OCI-M2 (cell line): ENCODE measurements around the gene PCDHGA3.
"Not testable (repeated sequence)": the region's sequence is repeated elsewhere in the genome, so short reads cannot be mapped to it uniquely, and the experiment has no call there.

Source experiments
- DNase-seq: peaks from one replicate; lab custom pipeline; 2025; ENCODE audit not compliant: unreplicated experiment; lab: John Stamatoyannopoulos, UW

PCDHGA3 gene

DNA sequence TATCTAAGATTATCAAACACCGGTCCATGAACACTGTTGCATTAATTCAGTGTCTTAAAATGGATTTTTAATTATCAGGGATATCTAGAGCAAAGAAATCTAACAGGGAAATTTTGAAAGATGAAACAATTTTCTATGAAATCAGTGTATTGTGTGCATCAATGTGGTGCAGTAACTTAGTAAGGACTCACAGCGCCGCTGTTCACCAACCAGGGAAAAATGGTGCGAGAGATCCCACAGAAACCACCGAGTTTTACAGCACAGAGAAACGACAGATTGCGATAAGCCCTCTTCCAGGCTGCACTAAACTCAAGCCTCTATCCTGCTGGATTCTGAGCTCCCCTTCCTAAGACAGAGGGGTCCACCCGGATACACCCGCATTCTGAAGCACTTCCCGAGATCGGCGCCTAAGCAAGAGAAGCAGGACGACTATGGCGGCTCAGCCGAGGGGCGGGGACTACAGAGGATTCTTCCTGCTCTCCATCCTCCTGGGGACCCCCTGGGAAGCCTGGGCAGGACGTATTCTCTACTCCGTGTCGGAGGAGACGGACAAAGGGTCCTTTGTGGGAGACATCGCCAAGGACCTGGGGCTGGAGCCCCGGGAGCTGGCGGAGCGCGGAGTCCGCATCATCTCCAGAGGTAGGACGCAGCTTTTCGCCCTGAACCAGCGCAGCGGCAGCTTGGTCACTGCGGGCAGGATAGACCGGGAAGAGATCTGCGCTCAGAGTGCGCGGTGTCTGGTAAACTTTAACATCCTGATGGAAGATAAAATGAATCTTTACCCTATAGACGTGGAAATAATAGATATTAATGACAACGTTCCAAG lies 39.1 kb downstream of the PCDHGA3 start, which contains the start of gene PCDHGA7:
Gene PCDHGA7, plus strand, starts transcription at position 274 of the 826 bp plus-strand sequence. Its CDS starts 158 bp downstream, at position 432.
- DNase-seq, result no peak

DNA sequence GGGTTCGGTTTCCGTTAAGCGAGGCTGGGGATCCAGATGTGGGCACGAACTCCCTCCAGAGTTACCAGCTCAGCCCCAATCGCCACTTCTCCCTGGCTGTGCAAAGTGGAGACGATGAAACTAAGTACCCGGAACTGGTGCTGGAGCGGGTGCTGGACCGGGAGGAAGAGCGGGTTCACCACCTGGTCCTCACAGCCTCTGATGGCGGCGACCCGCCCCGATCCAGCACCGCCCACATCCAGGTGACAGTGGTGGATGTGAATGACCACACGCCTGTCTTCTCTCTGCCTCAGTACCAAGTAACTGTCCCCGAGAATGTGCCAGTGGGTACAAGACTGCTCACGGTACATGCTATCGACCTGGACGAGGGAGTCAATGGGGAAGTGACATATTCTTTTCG lies 39.7 kb downstream of the PCDHGA3 start:
- no peak for DNase-seq

DNA sequence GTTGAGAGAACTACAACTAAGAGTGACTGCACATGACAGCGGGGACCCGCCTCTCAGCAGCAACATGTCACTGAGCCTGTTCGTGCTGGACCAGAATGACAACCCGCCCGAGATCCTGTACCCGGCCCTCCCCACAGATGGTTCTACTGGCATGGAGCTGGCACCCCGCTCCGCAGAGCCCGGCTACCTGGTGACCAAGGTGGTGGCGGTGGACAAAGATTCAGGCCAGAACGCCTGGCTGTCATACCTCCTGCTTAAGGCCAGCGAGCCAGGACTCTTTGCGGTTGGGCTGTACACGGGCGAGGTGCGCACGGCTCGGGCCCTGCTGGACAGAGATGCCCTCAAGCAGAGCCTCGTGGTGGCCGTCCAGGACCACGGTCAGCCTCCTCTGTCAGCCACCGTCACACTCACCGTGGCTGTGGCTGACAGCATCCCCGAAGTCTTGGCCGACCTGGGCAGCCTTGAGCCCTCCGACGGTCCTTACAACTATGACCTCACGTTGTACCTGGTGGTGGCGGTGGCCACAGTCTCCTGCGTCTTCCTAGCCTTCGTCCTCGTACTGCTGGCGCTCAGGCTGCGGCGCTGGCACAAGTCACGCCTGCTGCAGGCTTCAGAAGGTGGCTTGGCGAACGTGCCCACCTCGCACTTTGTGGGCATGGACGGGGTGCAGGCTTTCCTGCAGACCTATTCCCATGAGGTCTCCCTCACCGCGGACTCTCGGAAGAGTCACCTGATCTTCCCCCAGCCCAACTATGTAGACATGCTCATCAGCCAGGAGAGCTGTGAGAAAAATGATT lies 41.0 kb downstream of the PCDHGA3 start:
- no peak for DNase-seq

DNA sequence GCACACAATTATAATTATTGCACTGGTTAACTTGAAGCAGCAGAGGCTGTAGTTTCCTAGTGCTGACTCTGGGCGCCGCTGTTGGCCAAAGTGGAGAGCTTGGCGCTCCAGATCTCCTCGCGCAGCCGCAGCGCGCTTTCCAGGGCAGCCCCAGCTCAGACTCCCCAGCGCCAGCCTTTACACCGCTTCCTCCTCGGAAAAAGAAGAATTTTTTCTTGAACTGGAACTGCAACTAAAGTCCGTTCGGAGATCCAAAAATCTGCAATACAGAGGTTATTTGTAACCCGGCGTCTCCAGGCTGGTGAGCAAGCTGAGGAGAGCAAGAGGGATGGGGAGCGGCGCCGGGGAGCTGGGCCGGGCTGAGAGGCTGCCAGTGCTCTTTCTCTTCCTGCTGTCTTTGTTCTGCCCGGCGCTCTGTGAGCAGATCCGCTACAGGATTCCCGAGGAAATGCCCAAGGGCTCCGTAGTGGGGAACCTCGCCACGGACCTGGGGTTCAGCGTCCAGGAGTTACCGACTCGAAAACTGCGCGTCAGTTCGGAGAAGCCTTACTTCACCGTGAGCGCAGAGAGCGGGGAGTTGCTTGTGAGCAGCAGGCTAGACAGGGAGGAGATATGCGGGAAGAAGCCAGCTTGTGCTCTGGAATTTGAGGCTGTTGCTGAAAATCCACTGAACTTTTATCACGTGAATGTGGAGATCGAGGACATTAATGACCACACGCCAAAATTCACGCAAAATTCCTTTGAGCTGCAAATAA lies 44.1 kb downstream of the PCDHGA3 start, which contains the start of gene PCDHGB4:
Gene PCDHGB4, plus strand, starts transcription at position 142 of the 755 bp plus-strand sequence. Its CDS starts 187 bp downstream, at position 329.
- DNase-seq, result not testable (repeated sequence)

DNA sequence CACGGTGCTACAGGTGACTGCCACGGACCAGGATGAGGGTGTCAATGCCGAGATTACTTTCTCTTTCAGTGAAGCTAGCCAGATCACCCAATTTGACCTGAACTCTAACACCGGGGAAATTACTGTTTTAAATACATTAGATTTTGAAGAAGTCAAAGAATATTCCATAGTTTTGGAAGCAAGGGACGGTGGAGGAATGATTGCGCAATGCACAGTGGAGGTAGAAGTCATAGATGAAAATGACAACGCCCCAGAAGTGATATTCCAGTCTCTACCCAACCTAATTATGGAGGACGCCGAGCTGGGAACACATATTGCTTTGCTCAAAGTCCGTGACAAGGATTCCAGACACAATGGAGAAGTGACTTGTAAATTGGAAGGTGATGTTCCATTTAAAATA lies 45.0 kb downstream of the PCDHGA3 start:
- no peak for DNase-seq

DNA sequence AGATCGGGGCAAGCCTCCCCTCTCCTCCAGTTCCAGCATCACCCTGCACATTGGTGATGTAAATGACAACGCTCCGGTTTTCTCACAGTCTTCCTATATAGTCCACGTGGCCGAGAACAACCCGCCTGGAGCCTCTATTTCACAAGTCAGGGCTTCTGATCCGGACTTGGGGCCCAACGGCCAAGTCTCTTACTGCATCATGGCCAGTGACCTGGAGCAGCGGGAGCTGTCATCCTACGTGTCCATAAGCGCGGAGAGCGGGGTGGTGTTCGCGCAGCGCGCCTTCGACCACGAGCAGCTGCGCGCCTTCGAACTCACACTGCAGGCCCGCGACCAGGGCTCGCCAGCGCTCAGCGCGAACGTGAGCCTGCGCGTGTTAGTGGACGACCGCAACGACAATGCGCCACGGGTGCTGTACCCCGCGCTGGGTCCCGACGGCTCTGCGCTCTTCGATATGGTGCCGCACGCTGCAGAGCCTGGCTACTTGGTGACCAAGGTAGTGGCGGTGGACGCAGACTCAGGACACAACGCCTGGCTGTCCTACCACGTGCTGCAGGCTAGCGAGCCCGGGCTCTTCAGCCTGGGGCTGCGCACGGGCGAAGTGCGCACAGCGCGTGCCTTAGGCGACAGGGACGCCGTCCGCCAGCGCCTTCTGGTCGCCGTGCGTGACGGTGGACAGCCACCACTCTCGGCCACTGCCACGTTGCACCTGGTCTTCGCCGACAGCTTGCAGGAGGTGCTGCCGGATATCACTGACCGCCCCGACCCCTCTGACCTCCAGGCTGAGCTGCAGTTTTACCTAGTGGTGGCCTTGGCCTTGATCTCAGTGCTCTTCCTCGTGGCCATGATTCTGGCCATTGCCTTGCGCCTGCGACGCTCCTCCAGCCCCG lies 45.8 kb downstream of the PCDHGA3 start:
- DNase-seq, result no peak

DNA sequence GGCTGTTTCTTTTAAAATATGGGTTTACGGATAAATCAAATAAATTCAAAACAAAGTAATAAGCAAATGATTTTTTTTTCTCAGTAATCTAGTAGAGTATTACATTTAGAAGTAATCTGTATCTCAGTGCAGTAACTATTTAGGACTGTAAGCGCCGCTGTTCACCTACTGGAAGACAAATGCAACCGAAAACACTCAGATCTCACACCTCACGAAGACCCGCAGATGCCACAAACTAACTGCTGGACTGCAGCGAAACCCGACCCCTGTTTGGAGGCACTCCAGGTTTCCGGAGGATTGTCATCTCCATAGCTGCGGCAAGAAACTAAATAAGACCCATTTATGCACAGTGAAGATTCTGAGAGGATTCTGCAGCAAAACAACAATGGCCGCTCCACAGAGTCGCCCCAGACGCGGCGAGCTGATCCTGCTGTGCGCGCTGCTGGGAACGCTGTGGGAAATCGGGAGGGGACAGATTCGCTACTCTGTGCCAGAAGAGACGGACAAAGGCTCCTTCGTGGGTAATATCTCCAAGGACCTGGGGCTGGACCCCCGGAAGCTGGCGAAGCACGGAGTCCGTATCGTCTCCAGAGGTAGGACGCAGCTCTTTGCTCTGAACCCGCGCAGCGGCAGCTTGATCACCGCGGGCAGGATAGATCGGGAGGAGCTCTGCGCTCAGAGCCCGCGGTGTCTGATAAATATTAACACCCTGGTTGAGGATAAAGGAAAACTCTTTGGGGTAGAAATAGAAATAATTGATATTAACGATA lies 49.0 kb downstream of the PCDHGA3 start, which contains the start of gene PCDHGA8:
Gene PCDHGA8, plus strand, starts transcription at position 205 of the 770 bp plus-strand sequence. Its CDS starts 181 bp downstream, at position 386.
- DNase-seq, result no peak

DNA sequence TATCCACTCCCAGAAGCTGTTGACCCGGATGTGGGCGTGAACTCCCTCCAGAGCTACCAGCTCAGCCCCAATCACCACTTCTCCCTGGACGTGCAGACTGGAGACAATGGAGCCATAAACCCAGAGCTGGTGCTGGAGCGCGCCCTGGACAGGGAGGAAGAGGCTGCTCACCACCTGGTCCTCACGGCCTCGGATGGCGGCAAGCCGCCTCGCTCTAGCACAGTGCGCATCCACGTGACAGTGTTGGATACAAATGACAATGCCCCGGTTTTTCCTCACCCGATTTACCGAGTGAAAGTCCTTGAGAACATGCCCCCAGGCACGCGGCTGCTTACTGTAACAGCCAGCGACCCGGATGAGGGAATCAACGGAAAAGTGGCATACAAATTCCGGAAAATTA lies 49.6 kb downstream of the PCDHGA3 start:
- DNase-seq, result no peak

DNA sequence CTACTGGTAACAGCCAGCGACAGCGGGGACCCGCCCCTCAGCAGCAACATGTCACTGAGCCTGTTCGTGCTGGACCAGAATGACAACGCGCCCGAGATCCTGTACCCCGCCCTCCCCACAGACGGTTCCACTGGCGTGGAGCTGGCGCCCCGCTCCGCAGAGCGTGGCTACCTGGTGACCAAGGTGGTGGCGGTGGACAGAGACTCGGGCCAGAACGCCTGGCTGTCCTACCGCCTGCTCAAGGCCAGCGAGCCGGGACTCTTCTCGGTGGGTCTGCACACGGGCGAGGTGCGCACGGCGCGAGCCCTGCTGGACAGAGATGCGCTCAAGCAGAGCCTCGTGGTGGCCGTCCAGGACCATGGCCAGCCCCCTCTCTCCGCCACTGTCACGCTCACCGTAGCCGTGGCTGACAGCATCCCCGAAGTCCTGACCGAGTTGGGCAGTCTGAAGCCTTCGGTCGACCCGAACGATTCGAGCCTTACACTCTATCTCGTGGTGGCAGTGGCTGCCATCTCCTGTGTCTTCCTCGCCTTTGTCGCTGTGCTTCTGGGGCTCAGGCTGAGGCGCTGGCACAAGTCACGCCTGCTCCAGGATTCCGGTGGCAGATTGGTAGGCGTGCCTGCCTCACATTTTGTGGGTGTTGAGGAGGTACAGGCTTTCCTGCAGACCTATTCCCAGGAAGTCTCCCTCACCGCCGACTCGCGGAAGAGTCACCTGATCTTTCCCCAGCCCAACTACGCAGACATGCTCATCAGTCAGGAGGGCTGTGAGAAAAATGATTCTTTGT lies 51.0 kb downstream of the PCDHGA3 start:
- not testable (repeated sequence) for DNase-seq
